Measurements from ENCODE around the gene ABTB2. TPM values are rescaled to one million over a fixed set of nuclear protein-coding genes. Genes with fewer than 3 reads are reported as not detected.

ABTB2 gene
- total and polyA plus RNA-seq, 2 experiments from 2014 or later = 2.6 to 12.1 TPM

DNA sequence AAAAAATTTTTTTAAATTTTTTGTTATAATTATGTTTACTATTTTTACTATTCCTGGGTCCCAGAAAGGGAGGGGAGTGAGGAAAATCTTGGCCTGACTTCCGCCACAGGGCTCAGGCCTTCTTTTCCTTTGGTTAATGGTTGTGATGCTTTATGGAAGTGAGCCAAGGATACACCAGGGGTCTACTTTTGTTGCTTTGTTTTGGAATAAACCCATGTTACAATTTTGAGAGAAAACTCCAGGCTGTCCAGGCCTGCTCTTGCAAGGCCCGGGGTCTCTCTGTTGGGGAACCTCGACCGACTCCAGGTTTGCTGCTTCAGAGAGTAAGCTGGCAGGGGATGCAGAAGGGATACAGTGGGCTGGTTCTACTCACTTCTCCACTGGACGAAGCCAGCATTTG, 84.7 kb downstream of the ABTB2 start:
- TF ChIP-seq, protein P1, sequence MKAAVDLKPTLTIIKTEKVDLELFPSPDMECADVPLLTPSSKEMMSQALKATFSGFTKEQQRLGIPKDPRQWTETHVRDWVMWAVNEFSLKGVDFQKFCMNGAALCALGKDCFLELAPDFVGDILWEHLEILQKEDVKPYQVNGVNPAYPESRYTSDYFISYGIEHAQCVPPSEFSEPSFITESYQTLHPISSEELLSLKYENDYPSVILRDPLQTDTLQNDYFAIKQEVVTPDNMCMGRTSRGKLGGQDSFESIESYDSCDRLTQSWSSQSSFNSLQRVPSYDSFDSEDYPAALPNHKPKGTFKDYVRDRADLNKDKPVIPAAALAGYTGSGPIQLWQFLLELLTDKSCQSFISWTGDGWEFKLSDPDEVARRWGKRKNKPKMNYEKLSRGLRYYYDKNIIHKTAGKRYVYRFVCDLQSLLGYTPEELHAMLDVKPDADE (IDR thresholded peaks at IDR 0.05) = no peak
- TF ChIP-seq EZH2phosphoT487 (IDR thresholded peaks at IDR 0.05; ENCODE audit: unreplicated experiment) = no peak
- no peak for TF ChIP-seq NANOG (IDR thresholded peaks at IDR 0.05; ENCODE audit: borderline replicate concordance)
- no peak for TF ChIP-seq CREB1 (CRISPR knock-in tag; IDR thresholded peaks at IDR 0.05; ENCODE audit: low read depth)
- TF ChIP-seq ZNF114 (CRISPR knock-in tag; IDR thresholded peaks at IDR 0.05) = no peak
- TF ChIP-seq JUNB (IDR thresholded peaks at IDR 0.05; ENCODE audit: unreplicated experiment) = no peak
- TF ChIP-seq POLR2AphosphoS5 (IDR thresholded peaks at IDR 0.05; ENCODE audit: low read depth) = no peak
- TF ChIP-seq, protein P2, sequence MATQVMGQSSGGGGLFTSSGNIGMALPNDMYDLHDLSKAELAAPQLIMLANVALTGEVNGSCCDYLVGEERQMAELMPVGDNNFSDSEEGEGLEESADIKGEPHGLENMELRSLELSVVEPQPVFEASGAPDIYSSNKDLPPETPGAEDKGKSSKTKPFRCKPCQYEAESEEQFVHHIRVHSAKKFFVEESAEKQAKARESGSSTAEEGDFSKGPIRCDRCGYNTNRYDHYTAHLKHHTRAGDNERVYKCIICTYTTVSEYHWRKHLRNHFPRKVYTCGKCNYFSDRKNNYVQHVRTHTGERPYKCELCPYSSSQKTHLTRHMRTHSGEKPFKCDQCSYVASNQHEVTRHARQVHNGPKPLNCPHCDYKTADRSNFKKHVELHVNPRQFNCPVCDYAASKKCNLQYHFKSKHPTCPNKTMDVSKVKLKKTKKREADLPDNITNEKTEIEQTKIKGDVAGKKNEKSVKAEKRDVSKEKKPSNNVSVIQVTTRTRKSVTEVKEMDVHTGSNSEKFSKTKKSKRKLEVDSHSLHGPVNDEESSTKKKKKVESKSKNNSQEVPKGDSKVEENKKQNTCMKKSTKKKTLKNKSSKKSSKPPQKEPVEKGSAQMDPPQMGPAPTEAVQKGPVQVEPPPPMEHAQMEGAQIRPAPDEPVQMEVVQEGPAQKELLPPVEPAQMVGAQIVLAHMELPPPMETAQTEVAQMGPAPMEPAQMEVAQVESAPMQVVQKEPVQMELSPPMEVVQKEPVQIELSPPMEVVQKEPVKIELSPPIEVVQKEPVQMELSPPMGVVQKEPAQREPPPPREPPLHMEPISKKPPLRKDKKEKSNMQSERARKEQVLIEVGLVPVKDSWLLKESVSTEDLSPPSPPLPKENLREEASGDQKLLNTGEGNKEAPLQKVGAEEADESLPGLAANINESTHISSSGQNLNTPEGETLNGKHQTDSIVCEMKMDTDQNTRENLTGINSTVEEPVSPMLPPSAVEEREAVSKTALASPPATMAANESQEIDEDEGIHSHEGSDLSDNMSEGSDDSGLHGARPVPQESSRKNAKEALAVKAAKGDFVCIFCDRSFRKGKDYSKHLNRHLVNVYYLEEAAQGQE (IDR thresholded peaks at IDR 0.05; ENCODE audit: unreplicated experiment) = no peak
- TF ChIP-seq, protein P3, sequence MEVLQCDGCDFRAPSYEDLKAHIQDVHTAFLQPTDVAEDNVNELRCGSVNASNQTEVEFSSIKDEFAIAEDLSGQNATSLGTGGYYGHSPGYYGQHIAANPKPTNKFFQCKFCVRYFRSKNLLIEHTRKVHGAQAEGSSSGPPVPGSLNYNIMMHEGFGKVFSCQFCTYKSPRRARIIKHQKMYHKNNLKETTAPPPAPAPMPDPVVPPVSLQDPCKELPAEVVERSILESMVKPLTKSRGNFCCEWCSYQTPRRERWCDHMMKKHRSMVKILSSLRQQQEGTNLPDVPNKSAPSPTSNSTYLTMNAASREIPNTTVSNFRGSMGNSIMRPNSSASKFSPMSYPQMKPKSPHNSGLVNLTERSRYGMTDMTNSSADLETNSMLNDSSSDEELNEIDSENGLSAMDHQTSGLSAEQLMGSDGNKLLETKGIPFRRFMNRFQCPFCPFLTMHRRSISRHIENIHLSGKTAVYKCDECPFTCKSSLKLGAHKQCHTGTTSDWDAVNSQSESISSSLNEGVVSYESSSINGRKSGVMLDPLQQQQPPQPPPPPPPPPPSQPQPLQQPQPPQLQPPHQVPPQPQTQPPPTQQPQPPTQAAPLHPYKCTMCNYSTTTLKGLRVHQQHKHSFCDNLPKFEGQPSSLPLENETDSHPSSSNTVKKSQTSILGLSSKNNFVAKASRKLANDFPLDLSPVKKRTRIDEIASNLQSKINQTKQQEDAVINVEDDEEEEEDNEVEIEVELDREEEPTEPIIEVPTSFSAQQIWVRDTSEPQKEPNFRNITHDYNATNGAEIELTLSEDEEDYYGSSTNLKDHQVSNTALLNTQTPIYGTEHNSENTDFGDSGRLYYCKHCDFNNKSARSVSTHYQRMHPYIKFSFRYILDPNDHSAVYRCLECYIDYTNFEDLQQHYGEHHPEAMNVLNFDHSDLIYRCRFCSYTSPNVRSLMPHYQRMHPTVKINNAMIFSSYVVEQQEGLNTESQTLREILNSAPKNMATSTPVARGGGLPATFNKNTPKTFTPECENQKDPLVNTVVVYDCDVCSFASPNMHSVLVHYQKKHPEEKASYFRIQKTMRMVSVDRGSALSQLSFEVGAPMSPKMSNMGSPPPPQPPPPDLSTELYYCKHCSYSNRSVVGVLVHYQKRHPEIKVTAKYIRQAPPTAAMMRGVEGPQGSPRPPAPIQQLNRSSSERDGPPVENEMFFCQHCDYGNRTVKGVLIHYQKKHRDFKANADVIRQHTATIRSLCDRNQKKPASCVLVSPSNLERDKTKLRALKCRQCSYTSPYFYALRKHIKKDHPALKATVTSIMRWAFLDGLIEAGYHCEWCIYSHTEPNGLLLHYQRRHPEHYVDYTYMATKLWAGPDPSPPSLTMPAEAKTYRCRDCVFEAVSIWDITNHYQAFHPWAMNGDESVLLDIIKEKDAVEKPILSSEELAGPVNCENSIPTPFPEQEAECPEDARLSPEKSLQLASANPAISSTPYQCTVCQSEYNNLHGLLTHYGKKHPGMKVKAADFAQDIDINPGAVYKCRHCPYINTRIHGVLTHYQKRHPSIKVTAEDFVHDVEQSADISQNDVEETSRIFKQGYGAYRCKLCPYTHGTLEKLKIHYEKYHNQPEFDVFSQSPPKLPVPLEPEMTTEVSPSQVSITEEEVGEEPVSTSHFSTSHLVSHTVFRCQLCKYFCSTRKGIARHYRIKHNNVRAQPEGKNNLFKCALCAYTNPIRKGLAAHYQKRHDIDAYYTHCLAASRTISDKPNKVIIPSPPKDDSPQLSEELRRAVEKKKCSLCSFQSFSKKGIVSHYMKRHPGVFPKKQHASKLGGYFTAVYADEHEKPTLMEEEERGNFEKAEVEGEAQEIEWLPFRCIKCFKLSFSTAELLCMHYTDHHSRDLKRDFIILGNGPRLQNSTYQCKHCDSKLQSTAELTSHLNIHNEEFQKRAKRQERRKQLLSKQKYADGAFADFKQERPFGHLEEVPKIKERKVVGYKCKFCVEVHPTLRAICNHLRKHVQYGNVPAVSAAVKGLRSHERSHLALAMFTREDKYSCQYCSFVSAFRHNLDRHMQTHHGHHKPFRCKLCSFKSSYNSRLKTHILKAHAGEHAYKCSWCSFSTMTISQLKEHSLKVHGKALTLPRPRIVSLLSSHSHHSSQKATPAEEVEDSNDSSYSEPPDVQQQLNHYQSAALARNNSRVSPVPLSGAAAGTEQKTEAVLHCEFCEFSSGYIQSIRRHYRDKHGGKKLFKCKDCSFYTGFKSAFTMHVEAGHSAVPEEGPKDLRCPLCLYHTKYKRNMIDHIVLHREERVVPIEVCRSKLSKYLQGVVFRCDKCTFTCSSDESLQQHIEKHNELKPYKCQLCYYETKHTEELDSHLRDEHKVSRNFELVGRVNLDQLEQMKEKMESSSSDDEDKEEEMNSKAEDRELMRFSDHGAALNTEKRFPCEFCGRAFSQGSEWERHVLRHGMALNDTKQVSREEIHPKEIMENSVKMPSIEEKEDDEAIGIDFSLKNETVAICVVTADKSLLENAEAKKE (CRISPR knock-in tag; IDR thresholded peaks at IDR 0.05) = no peak
- TF ChIP-seq STAT1 (IDR thresholded peaks at IDR 0.05; ENCODE audit: unreplicated experiment) = no peak
- Histone ChIP-seq H4K20me1 (replicated peaks; ENCODE audit: insufficient read depth) (no peaks in the 10 kb centered on the region; the same call in 1 of the 2 replicates), H3K27me3 (ENCODE audit: insufficient read depth) (no peaks in the 10 kb centered on the region), H3K27ac (ENCODE audit: low read depth) (no peak overlapping the region), H3K9me2 (ENCODE audit: insufficient read depth) (no peaks in the 10 kb centered on the region), H3K36me3 (ENCODE audit: insufficient read depth) (no peaks in the 10 kb centered on the region), H2AFZ (no peak overlapping the region), H3K4me1 (ENCODE audit: insufficient read depth) (no peaks in the 10 kb centered on the region), H3K79me2 (replicated peaks; ENCODE audit: insufficient read depth) (no peaks in the 10 kb centered on the region), H3K4me3 (no peak overlapping the region), H3K4me2 (no peak overlapping the region), H3F3A (replicated peaks; ENCODE audit: low read depth) (no peaks in the 10 kb centered on the region)
- ATAC-seq = no peak
- Mint-ChIP-seq H3K27ac (no peak overlapping the region), H3K27me3 (ENCODE audit: insufficient read depth, low read depth, poor library complexity) (peaks cover 11% of the 10 kb centered on the region), H3K9me3 (no peaks in the 10 kb centered on the region), H3K4me1 (peaks cover 19% of the 10 kb centered on the region), H3K36me3 (ENCODE audit: low read depth) (no peaks in the 10 kb centered on the region), H3K4me3 (no peak overlapping the region)
- DNase-seq (ENCODE audit: low spot score) = no peak

Measured in GM23338 (cell line).